GM21576 (cell line): ENCODE results near the gene CTAGE4.
"Not testable (repeated sequence)": the region's sequence is repeated elsewhere in the genome, so short reads cannot be mapped to it uniquely, and the experiment has no call there.

Experiments used
- ATAC-seq: cut with Tn5 transposase; IDR thresholded peaks from one replicate; pipeline ENCODE4 v1.9.1; 2021; ENCODE audit warnings: mild to moderate bottlenecking, moderate library complexity; ENCODE audit not compliant: unreplicated experiment

The CTAGE4 gene, protein sequence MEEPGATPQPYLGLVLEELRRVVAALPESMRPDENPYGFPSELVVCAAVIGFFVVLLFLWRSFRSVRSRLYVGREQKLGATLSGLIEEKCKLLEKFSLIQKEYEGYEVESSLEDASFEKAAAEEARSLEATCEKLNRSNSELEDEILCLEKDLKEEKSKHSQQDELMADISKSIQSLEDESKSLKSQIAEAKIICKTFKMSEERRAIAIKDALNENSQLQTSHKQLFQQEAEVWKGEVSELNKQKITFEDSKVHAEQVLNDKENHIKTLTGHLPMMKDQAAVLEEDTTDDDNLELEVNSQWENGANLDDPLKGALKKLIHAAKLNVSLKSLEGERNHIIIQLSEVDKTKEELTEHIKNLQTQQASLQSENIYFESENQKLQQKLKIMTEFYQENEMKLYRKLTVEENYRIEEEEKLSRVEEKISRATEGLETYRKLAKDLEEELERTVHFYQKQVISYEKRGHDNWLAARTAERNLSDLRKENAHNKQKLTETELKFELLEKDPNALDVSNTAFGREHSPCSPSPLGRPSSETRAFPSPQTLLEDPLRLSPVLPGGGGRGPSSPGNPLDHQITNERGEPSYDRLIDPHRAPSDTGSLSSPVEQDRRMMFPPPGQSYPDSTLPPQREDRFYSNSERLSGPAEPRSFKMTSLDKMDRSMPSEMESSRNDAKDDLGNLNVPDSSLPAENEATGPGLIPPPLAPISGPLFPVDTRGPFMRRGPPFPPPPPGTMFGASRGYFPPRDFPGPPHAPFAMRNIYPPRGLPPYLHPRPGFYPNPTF

DNA sequence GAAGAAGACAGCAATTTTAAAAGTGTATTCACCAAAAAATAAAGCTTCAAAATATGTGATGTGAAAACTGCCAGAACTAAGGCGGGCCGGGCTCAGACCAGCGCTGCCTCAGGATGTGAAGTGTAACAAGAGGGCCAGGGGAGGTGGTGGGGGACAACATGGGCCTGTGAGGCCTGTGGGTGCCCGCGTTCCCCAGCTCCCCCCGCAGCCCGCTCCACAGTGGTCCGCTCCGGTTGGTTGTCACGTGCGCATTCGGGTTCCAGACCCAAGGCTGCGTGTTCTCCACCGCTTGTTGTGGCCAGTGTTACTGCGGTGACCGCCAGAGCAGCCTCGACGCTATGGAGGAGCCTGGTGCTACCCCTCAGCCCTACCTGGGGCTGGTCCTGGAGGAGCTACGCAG, at the start of gene CTAGE4:
TSS of gene CTAGE4 (plus strand) at position 301 of the 400 bp plus-strand sequence. CDS start at position 339, 38 bp downstream.
- ATAC-seq = not testable (repeated sequence)

DNA sequence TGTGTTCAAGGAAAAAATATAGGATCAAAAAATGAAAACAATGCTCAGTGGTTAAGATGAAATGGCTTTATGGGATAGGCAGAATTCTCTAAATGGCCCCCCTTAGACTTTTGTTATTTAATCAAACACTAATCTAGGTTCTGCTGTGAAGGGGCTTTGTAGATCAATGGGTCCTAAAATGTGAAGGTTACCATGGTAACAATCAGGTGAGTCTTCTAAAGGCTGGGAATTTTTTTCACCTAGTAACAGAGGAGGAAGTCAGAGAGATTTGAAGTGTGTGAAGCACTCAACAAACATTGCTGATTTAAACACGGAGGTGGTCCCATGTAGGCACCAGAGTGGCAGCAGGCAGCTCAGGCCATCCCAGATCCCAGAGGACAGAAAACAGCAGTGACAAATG, 49.1 kb upstream of the CTAGE4 start:
- no peak for ATAC-seq

DNA sequence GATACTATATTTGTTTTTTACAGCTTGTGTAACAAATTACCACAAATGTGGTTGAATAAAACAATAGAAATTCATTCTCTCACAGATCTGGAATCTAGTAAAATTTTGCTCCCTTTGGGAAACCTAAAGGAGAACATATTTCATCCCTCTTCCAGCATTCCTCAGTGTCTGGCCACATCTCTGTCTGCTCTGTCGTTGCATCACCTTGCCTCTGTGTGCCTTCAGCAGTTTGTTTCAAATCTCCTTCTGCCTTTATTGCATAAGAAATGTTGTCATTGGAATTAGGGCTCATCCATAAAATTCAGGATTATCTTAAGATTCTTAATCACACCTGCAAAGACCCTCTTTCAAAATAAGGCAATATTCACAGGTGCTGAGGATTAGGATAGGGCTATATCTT, 45.8 kb upstream of the CTAGE4 start:
- ATAC-seq = no peak

DNA sequence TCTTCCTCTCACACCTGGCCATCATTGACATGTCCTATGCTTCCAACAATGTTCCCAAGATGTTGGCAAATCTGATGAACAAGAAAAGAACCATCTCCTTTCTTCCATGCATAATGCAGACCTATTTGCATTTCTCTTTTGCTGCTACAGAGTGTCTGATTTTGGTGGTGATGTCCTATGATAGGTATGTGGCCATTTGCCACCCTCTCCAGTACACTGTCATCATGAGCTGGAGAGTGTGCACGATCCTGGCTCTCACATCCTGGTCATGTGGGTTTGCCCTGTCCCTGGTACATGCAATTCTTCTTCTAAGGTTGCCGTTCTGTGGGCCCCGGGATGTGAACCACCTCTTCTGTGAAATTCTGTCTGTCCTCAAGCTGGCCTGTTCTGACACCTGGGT, 41.1 kb upstream of the CTAGE4 start:
- ATAC-seq = no peak

DNA sequence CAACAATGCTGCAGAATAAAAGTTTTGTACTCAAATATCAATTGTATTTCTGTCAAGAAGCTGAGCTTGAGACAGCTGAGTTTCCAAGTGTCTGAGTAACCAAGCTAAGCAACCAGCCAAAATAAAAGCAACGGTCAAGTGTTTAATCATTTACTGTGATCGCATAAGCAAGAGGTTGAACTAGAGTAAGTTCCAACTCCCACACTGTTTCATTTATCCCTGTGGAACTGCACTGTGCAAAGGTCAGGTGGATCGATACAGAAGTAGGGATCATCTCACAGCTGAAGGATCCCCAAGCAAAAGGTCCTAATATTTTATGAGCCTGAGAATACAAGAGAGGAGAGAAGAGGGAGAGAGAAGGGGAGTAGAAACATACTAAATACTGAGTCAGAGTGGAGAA, 38.8 kb upstream of the CTAGE4 start:
- ATAC-seq = no peak

DNA sequence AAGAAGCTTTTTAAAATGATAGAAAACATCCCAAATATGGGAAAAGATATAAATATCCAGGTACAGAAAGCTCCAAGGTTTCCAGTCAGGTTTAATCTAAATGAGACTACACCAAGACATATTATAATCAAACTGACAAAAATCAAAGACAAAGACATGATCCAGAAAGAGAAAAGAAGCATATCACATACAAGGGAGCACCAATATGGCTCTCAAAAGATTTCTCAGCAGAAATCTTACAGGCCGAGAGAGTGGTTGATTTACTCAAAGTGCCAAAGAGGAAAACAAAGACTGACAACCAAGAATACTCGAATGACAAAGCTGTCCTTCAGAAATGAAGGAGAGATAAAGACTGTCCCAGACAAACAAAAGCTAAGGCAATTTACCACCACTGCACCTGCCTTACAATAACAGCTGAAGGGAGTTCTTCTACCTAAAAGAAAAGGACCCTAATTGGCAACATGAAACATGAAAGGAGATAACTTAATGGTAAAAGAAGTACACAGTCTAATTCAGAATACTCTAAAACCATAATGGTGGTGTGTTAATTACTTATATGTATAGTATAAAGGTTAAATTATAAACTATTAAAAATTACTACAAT, 34.9 kb upstream of the CTAGE4 start:
- ATAC-seq = no peak

DNA sequence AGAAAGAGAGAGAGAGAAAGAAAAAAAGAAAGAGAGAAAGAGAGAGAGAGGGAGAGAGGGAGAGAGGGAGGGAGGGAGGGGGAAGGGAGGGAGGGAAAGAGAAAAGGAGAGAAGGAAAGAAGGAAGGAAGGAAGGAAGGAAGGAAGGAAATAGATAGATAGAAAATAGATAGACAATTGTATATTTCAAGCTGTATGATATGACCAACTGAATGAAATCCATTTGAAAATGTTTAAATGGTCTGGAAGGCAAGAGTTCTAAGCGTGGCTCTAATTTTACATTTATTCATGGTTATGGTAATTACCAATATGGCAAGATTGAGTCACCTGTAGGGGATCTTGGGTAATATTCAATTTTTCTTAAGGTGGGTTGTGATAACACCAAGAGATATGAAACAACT, 24.4 kb upstream of the CTAGE4 start:
- ATAC-seq = no peak

DNA sequence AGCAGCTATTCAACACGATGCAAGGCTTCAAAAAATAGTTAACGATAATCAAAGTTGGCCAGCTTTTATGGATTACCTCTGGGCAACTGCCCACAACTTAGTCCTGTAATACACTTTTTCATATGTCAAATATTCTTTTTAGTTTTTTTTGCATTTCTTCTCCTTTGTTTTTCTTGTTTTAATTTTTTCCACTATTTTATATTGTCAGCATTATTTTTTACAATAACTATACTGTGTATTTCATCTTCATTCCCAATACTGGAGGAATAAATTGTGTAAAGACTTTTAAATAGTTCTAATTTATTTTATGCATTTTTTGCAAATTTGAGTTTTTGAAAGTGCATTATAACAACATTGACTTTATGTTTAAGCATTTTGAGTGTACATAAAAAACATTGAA, 18.5 kb upstream of the CTAGE4 start:
- ATAC-seq = no peak

DNA sequence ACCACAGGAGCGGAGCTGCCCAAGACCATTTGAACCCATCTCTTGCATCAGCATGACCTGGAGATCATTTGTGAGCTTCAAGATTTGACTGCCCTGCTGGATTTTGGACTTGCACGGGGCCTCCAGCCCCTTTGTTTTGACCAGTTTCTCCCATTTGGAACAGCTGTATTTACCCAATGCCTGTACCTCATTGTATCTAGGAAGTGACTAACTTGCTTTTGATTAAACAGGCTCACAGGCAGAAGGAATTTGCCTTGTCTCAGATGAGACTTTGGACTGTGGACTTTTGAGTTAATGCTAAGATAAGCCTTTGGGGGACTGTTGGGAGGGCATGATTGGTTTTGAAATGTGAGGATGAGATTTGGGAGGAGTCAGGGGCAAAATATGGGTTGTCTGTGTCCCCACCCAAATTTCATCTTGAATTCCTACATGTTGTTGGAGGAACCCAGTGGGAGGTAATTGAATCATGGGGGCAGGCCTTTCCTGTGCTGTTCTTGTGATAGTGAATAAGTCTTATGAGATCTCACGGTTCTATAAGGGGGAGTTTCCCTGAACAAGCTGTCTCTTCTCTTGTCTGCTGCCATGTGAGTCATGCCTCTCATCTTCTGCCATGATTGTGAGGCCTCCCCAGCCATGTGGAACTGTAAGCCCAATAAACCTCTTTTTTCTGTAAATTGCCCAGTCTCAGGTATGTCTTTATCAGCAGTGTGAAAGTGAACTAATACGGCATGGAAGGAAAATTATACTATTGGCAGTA, 11.5 kb upstream of the CTAGE4 start:
- not testable (repeated sequence) for ATAC-seq

DNA sequence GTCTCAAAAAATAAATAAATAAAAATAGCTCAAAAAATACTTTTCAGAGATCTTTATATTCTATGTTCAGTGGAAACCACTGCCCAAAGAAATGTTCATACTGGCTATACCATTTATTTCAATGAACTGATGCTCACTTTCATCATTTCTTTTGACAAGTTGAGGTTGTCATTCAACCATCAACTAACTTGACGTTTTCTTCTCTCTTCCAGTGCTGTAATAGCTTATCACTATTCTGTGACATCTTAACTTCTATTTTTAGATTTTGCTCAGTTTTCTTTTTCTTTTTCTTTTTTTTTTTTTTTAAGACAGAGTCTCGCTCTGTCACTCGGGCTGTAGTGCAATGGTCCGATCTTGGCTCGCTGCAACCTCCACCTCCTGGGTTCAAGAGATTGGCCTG, 8.7 kb upstream of the CTAGE4 start:
- ATAC-seq = no peak

DNA sequence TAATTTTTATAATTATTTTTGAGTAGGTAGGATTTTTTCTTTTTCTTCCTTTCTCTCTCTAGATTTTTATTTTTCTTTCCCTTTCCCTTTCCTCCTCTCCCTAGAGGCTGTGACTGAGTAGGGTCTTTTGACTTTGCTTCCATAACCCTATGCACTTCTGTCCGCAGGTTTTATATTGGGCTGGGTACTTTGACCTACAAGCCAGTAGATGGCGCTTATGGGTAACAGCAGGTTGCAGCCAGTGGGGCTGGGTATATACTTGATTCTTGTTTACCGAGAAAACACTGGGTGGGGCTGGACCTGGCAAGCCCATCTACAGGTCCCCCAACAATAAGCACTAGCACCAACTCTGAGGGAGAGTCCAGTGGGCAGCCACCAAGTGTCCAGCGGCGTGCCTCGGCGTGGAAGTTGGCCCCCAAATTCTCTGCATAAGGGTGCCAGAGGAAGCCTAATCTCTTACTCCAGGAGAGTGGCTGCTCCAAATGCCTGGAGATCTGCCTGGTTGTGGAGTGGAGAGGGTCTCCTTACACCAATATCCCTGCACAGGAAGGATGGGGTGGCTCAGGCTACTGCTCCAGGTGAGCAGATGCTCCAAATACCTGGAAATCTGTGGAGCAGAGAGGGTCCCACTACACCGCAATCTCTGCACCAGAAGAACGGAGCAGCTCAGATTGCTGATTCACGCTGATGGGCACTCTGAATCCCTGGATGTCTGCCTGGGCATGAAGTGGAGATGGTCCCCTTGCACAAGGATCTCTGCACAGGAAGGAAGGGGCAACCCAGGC, 4.7 kb upstream of the CTAGE4 start:
- ATAC-seq = peak; percentile 97

DNA sequence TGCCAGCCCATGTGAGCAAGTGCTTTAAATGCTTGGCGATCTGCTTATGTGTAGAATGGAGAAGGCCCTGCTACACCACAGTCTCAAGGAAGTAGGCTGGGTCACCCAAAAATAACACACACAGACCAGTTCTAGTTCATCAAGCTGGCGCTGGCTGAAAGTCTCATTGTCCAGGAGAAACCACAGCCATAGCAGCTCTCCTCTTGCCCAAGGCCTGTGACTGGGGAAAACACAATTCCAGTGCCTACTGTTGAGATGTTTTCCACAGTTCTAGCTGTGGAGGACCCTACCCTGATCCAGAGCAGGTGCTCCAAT, 4.1 kb upstream of the CTAGE4 start:
- ATAC-seq = not testable (repeated sequence)

DNA sequence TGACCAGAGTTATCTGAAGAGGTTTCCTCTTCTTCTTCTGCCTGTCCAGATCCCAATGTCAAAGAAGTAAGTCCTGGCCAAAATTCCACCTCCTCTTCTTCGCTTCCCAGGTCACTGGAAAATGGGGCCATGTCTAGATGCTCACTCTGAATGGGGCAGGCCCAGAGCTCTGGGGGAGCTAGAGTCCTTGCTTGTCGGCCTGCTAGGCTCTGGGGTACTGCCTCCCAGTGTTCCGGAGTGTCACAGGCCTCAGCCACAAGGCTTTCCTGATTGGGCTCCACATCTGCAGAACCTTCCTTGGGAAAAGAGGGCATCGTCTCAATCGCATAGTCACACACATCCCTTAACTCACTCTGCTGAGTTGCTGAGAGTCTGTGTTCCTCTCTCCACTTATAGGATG, 4.6 kb downstream of the CTAGE4 start:
- not testable (repeated sequence) for ATAC-seq

DNA sequence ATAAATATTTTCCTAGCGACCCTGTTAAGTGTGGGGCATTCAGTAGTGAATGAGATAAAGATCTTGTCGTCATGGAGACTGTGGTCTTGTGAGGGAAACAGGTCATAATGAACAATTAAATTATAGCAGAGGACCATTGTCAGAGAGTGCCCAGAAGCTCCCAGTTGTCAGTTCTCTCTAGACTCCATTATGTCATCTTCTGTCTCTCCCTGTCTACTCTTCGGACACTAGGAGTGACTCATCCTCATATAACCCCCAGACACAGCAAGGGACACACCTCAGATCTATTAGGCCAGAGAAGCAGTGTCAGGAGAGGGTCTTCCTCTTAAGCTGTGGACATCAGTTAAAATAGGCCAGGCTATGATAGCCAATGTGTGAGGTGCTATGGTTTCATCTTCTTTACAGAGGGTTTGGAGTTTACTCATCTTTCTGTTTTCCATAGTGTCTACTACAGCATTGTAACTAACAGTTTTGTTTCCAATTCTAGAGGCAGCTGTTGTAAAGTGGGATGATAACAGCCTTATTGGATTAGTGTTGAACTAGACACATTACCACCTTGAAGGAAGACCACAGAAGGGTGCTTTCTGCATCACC, 5.4 kb downstream of the CTAGE4 start:
- not testable (repeated sequence) for ATAC-seq

DNA sequence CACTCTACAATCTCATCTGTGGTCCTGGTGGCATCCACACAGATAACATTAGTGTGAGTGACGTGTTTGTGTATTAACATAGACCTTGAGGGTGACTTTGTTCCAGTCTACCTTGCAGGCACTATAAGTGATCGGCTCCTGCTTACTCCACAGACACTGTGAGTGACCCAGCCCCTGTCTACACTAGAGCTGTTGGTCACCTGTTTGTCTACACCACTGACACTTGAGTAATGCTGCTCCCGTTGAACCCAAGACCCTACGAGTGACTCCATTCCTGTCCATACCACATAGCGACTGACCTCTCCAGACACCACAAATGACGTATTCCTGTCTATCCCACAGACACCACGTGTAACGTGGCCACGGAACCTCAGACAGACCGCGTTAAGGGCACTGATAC, 10.5 kb downstream of the CTAGE4 start:
- not testable (repeated sequence) for ATAC-seq

DNA sequence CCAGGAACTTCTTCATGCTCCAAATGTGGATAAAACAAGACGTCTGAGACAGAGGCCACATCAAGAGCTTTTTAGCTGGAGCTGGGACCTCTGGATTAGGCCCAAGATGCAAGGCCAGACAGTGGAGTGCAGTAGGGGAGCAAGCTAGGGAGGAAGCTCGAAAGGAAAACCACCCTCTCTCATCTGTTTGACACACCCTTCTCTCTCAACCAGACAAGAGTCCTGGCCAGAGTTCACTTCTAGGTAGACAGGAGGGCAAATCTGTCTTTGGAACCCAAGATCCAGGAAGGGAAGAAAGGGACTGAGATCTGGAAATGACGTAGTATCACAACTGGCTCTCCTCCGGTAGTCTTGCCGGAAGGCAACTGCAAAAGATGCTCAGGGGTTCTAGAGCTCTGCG, 11.2 kb downstream of the CTAGE4 start:
- ATAC-seq = not testable (repeated sequence)

DNA sequence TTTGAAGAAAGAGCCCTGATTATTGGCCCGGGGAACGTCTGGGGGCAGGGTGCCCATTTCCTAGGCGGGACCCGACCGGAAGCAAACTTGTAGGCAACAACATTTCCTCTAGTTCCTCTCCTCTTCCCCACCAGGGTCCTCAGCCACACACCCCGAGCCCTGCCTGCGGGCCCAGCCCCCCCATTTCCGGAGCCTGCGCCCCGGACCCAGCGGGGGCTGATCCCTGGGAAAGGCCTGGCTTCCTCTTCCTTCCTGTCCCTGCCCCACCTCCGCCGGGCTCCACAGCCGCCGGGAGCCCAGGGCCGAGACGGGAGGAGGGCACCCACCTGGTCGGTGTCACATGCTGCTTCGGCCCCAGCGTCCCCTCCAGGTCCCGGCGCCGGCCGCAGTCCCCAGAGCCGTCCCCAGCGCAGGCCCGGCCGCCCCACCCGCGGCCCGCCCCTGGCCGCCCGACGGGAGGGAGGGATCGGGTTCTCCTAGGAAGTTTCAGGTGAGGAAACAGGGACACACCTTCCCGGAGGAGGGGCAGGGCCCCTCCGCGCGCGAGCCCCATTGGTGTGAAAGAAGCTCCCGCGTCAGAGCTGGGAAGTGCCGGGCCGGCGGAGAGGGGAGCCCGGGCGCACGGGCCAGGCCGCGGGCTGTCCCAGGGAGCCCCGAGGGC, 12.1 kb downstream of the CTAGE4 start, which contains the start of gene ARHGEF35:
TSS of gene ARHGEF35 (minus strand) at position 622 of the 661 bp plus-strand sequence. CDS start 7,450 bp downstream, outside the sequence.
- peak; percentile 65 for ATAC-seq

DNA sequence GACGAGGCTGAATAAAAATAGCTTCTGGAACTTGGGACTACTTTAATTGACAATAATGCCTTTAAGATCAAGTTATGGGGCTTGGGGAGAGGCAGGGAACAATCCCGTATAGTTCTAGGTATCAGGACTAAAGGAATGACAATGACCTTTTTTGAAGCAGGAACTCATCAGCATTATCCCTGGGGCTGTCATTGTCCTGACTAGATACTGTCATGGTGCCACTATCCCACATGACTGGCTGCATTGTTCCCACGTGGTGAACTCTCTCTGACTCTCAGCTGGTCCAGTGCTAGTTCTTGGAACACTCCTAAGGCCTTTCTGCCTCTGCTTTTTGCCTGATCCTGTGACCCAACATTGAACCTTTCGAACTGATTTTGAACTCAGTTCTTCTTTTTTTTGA, 15.7 kb downstream of the CTAGE4 start:
- ATAC-seq = not testable (repeated sequence)

DNA sequence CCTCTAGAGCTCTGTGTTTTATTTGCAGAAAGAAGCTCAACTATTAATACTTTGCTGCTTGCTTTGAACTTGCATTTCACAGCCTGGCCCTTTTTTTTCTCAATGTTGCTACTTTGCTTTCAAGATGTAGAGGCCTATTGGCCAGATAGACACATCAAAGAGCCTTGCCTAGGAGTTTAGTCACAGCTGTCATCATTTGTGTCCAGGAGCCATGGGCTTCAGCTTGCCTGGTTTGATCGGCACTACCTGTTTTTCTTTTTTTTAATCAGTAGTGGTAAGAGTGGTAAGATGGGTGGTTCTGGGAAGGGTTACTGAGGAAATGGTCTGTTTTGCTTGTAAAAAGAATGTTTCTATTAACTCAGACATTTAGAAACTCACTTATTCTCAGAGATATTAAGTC, 18.7 kb downstream of the CTAGE4 start:
- peak; percentile 31 for ATAC-seq
